ENCODE data around the gene LBX2.

- TF ChIP-seq SUZ12 (IDR thresholded peaks at IDR 0.05) (no peak), ZNF384 (IDR thresholded peaks at IDR 0.05) (no peak), BHLHE40 (IDR thresholded peaks at IDR 0.05; ENCODE audit: borderline replicate concordance) (no peak), FOXM1 (IDR thresholded peaks at IDR 0.05; ENCODE audit: borderline replicate concordance) (no peak), SP1 (IDR thresholded peaks at IDR 0.05) (no peak), HDGF (IDR thresholded peaks at IDR 0.05; ENCODE audit: borderline replicate concordance) (no peak), TARDBP (IDR thresholded peaks at IDR 0.05) (no peak), L3MBTL2 (conservative IDR thresholded peaks at IDR 0.05) (no peak), CTBP1 (IDR thresholded peaks at IDR 0.05; ENCODE audit: borderline replicate concordance) (no peak), FOXK2 (IDR thresholded peaks at IDR 0.05) (no peak), NFRKB (IDR thresholded peaks at IDR 0.05) (no peak)
Observed at GRCh38 chr2:74499940-74500577, 656 bp upstream of the LBX2 start.

All from HEK293T (cell line).